GM18951 (cell line): ENCODE measurements around the gene MRPL21.

Source experiments
- POLR2A ChIP-seq: IDR thresholded peaks from 4 replicates; pipeline ENCODE4 v1.6.1; 2011; ENCODE audit warnings: mild to moderate bottlenecking; ENCODE audit not compliant: insufficient read length, insufficient read depth; ENCODE audit errors: extremely low read depth
- in situ Hi-C: fragments of 300-500 bp; cut with MboI; formaldehyde crosslinking; loops from one replicate; pipeline ENCODE4 v1.12.0; 2022; ENCODE audit warnings: low sequenced_read_pairs, mixed read lengths, inconsistent platforms; ENCODE audit not compliant: unreplicated experiment

The MRPL21 gene

GRCh38 chr11:68932358-68932757, 28.7 kb upstream of the MRPL21 start:
- in situ Hi-C loops = no loop called here
- TF ChIP-seq POLR2A = no peak

GRCh38 chr11:68931911-68932310, 28.3 kb upstream of the MRPL21 start:
- in situ Hi-C loops = no loop called here
- no peak for TF ChIP-seq POLR2A

GRCh38 chr11:68930991-68931855, 27.6 kb upstream of the MRPL21 start:
- TF ChIP-seq POLR2A = no peak
- in situ Hi-C loops = no loop called here

- in situ Hi-C loops = no loop called here
- TF ChIP-seq POLR2A = no peak
Measured at GRCh38 chr11:68929706-68930570, 26.3 kb upstream of the MRPL21 start.

- TF ChIP-seq POLR2A = no peak
- in situ Hi-C loops = no loop called here
Measured at GRCh38 chr11:68929135-68929534, 25.5 kb upstream of the MRPL21 start.

- in situ Hi-C loops = no loop called here
- no peak for TF ChIP-seq POLR2A
Measured at GRCh38 chr11:68928136-68928880, 24.7 kb upstream of the MRPL21 start.

- no peak for TF ChIP-seq POLR2A
- in situ Hi-C loops = no loop called here
Measured at GRCh38 chr11:68927280-68928135, 23.9 kb upstream of the MRPL21 start.

- in situ Hi-C loops = no loop called here
- no peak for TF ChIP-seq POLR2A
Measured at GRCh38 chr11:68925611-68926010, 22.0 kb upstream of the MRPL21 start.

- in situ Hi-C loops = no loop called here
- no peak for TF ChIP-seq POLR2A
Measured at GRCh38 chr11:68924073-68924925, 20.7 kb upstream of the MRPL21 start.

- no peak for TF ChIP-seq POLR2A
- in situ Hi-C loops = no loop called here
Measured at GRCh38 chr11:68923614-68924013, 20.0 kb upstream of the MRPL21 start.

GRCh38 chr11:68916439-68916838, 12.8 kb upstream of the MRPL21 start:
- in situ Hi-C loops = no loop called here
- no peak for TF ChIP-seq POLR2A
